K562 (cell line): ENCODE results near the gene NR1H2. TPM values are rescaled to one million over a fixed set of nuclear protein-coding genes. Genes with fewer than 3 reads are reported as not detected.

Source experiments
- ATAC-seq: fragments of 200-7000 bp; cut with Tn5 transposase; 3 replicates; pipeline ENCODE4 v1.9.1; 2020; ENCODE audit warnings: moderate library complexity
- Bru-seq: library from RNA; stranded (reverse); fragments of 400-500 nt; gene quantifications from one replicate; lab custom pipeline; 2021; lab: Mats Ljungman, UMichigan
- BruChase-seq, 2 experiments: library from RNA; stranded (reverse); fragments of 400-500 nt; gene quantifications; one replicate each; lab custom pipeline; 2021; lab: Mats Ljungman, UMichigan
- BruUV-seq: library from RNA; stranded (reverse); fragments of 400-500 nt; replicated peaks from 2 replicates; lab custom pipeline; 2021; lab: Mats Ljungman, UMichigan
- CTCF ChIA-PET: fragments of 300-600 bp; formaldehyde crosslinking; extraction: SDS; loops from one replicate; lab custom pipeline; 2021; ENCODE audit warnings: low intra/inter-chr PET ratio; lab: Yijun Ruan, JAX
- POLR2A ChIA-PET: fragments of 300-600, 350-650 bp; sonication (Branson Sonifier 250); formaldehyde crosslinking; extraction: SDS; loops from one replicate; lab custom pipeline; 2021; ENCODE audit warnings: antibody characterized with exemption, inconsistent platforms; lab: Yijun Ruan, JAX
- DNase-seq, 4 experiments: peaks; one replicate each; pipeline versions ENCODE4 v3.0.0 to v3.0.0-alpha.2; 2011 to 2018; ENCODE audit warnings: low spot score in 3 of 4, mixed read lengths in 3 of 4; ENCODE audit errors: extremely low read depth in 1 of 4
- FAIRE-seq: peaks from 2 replicates; lab custom pipeline; 2011; peaks lifted over from hg19 to GRCh38; lab: Jason Lieb, UNC
- H2AFZ ChIP-seq: 2 replicates; pipeline ENCODE4 v1.6.0; 2011; ENCODE audit warnings: low read depth, low read length, control low read depth, inconsistent platforms
- H3K27ac ChIP-seq: fragments of 200-600 bp; 3 replicates; pipeline ENCODE4 v1.8.0; 2011; ENCODE audit warnings: low read depth, mild to moderate bottlenecking, control low read depth, inconsistent platforms, low read length, moderate library complexity, mixed read lengths; ENCODE audit errors: extremely low read depth
- H3K27me3 ChIP-seq, 2 experiments: fragments of 300-600 bp in 1 of 2; 2 replicates in 1 of 2; 3 replicates in 1 of 2; pipeline versions ENCODE4 v1.6.0 to v1.8.0; 2011; ENCODE audit warnings: inconsistent platforms in 2 of 2, low read length in 2 of 2, mild to moderate bottlenecking in 1 of 2, mixed read lengths in 1 of 2, moderate library complexity in 1 of 2; ENCODE audit not compliant: control insufficient read depth in 2 of 2, insufficient read depth in 2 of 2
- H3K36me3 ChIP-seq: fragments of 300-600 bp; 3 replicates; pipeline ENCODE4 v1.8.0; 2011; ENCODE audit warnings: mild to moderate bottlenecking, low read length, inconsistent platforms; ENCODE audit not compliant: control insufficient read depth, insufficient read depth
- H3K4me1 ChIP-seq, 2 experiments: fragments of 200-600 bp in 1 of 2; replicated peaks in 1 of 2; 2 replicates in 1 of 2; 3 replicates in 1 of 2; pipeline versions ENCODE4 v1.5.1 to v1.8.0; 2011; ENCODE audit warnings: inconsistent platforms in 2 of 2, low read length in 2 of 2, mild to moderate bottlenecking in 1 of 2, mixed read lengths in 1 of 2, moderate library complexity in 1 of 2; ENCODE audit not compliant: control insufficient read depth in 2 of 2, insufficient read depth in 2 of 2
- H3K4me2 ChIP-seq: 2 replicates; pipeline ENCODE4 v1.6.1; 2011; ENCODE audit warnings: low read length, control low read depth, inconsistent platforms, mixed read lengths; ENCODE audit not compliant: insufficient read depth
- H3K4me3 ChIP-seq: fragments of 200-600 bp; sonication (generic), shearing (Covaris generic); 2 replicates; pipeline ENCODE4 v1.5.1; 2016; ENCODE audit warnings: control low read depth, inconsistent platforms
- H3K79me2 ChIP-seq: fragments of 200-600 bp; 3 replicates; pipeline ENCODE4 v1.8.0; 2011; ENCODE audit warnings: low read length, inconsistent platforms; ENCODE audit not compliant: control insufficient read depth, insufficient read depth
- H3K9ac ChIP-seq, 2 experiments: 2 replicates each; pipeline versions ENCODE4 v1.6.0 to v1.6.1; 2011; ENCODE audit warnings: low read depth in 2 of 2, low read length in 2 of 2, control low read depth in 1 of 2, inconsistent platforms in 1 of 2, mild to moderate bottlenecking in 1 of 2, mixed read lengths in 1 of 2; ENCODE audit not compliant: insufficient read depth in 1 of 2
- H3K9me1 ChIP-seq: one replicate; pipeline ENCODE4 v1.6.0; 2011; ENCODE audit warnings: inconsistent platforms, mild to moderate bottlenecking, low read length, moderate library complexity; ENCODE audit not compliant: control insufficient read depth, insufficient read depth
- H3K9me3 ChIP-seq: replicated peaks from 2 replicates; pipeline ENCODE4 v1.5.1; 2011; ENCODE audit warnings: low read depth, low read length, inconsistent platforms; ENCODE audit not compliant: control insufficient read depth, insufficient read depth
- H4K20me1 ChIP-seq: replicated peaks from 2 replicates; pipeline ENCODE4 v1.6.1; 2011; ENCODE audit warnings: low read length, inconsistent platforms, mixed read lengths; ENCODE audit not compliant: control insufficient read depth, insufficient read depth
- CEBPG ChIP-seq, 3 experiments: fragments of 200-800 bp in 1 of 3; sonication (Bioruptor generic) in 1 of 3; sonication (generic) in 1 of 3; formaldehyde crosslinking in 1 of 3; IDR thresholded peaks in 2 of 3; conservative IDR thresholded peaks in 1 of 3; 2 replicates each; pipeline versions ENCODE4 v1.6.1 to v1.8.0; 2016 to 2022; ENCODE audit warnings: missing compliant biosample characterization in 2 of 3, missing genetic modification characterization in 2 of 3, mild to moderate bottlenecking in 1 of 3, missing genetic modification reagents in 1 of 3
- EP300 ChIP-seq: IDR thresholded peaks from 2 replicates; pipeline ENCODE4 v1.6.1; 2012; ENCODE audit warnings: low read length, improper control_type of control experiment
- HOMEZ ChIP-seq: fragments of 250-450 bp; sonication (Bioruptor Pico); IDR thresholded peaks from 2 replicates; pipeline ENCODE4 v1.4.0; 2020; ENCODE audit warnings: mild to moderate bottlenecking, moderate library complexity
- LCOR ChIP-seq: sonication (generic); formaldehyde crosslinking; IDR thresholded peaks from 2 replicates; pipeline ENCODE4 v1.8.0; 2022; ENCODE audit warnings: mild to moderate bottlenecking, missing genetic modification reagents
- NCOA1 ChIP-seq: fragments of 450-650 bp; IDR thresholded peaks from 2 replicates; pipeline ENCODE4 v1.6.1; 2016; ENCODE audit warnings: low read depth
- NFRKB ChIP-seq: fragments of 450-650 bp; IDR thresholded peaks from 2 replicates; pipeline ENCODE4 v1.6.1; 2016; ENCODE audit warnings: low read depth
- SMAD1 ChIP-seq: fragments of 150-350 bp; IDR thresholded peaks from 2 replicates; pipeline ENCODE4 v1.6.1; 2014; ENCODE audit warnings: low read length, low read depth; ENCODE audit not compliant: partially characterized antibody
- SMARCB1 ChIP-seq: IDR thresholded peaks from 2 replicates; pipeline ENCODE4 v1.6.1; 2011; ENCODE audit warnings: improper control_type of control experiment, low read depth; ENCODE audit not compliant: insufficient read length
- SMARCC2 ChIP-seq: fragments of 450-650 bp; IDR thresholded peaks from 2 replicates; pipeline ENCODE4 v1.6.1; 2017; ENCODE audit warnings: antibody characterized with exemption, moderate library complexity, mild to moderate bottlenecking, low read depth
- TCF7L2 ChIP-seq: fragments of 150-350 bp; IDR thresholded peaks from 2 replicates; pipeline ENCODE4 v1.6.1; 2016; ENCODE audit warnings: low read depth, mild to moderate bottlenecking, low read length, moderate library complexity
- TEAD1 ChIP-seq, 2 experiments: fragments of 450-650 bp in 1 of 2; sonication (generic) in 1 of 2; formaldehyde crosslinking; IDR thresholded peaks; 2 replicates each; pipeline versions ENCODE4 v1.4.0 to v1.8.0; 2020 to 2022; ENCODE audit warnings: mild to moderate bottlenecking in 2 of 2, missing genetic modification reagents in 1 of 2
- ZBTB7A ChIP-seq: IDR thresholded peaks from 2 replicates; pipeline ENCODE4 v1.6.1; 2011; ENCODE audit warnings: low read depth, mild to moderate bottlenecking, low read length, moderate library complexity, borderline replicate concordance; ENCODE audit not compliant: control insufficient read depth
- ZEB2 ChIP-seq: fragments of 450-650 bp; IDR thresholded peaks from 2 replicates; pipeline ENCODE4 v1.6.1; 2016
- WGBS: fragments of 100-300 bp; shearing (Covaris generic); methylation state at CpG from one replicate; pipeline ENCODE4 v1.1.6; 2016; ENCODE audit warnings: low coverage, mixed read lengths; ENCODE audit not compliant: insufficient coverage; ENCODE audit errors: missing lambda C conversion rate; 5-methylcytosine and 5-hydroxymethylcytosine counted together
- in situ Hi-C: fragments of 300-500 bp; cut with MboI; formaldehyde crosslinking; loops from 4 replicates; pipeline ENCODE4 v1.15.0; 2018; ENCODE audit warnings: inconsistent platforms, mixed read lengths
- intact Hi-C: fragments of 100-400 bp; cut with micrococcal nuclease; formaldehyde crosslinking; loops from 2 replicates; pipeline ENCODE4 v1.14.2; 2022
- long read RNA-seq, 3 experiments: library from polyadenylated mRNA in 2 of 3; library from RNA in 1 of 3; unstranded in 2 of 3; stranded (forward) in 1 of 3; transcript quantifications; one replicate each; pipeline ENCODE4 v2.0.0, GENCODE V29; 2019 to 2022
- polyA minus RNA-seq, 3 experiments: library from RNA; depleted of rRNA, polyadenylated mRNA; stranded (reverse); fragments of >200 nt; gene quantifications; 2 replicates each; pipeline ENCODE4 v1.2.3, GENCODE V29; 2011
- polyA plus RNA-seq, 8 experiments: library from polyadenylated mRNA; depleted of rRNA in 4 of 8; stranded (reverse) in 5 of 8; unstranded in 3 of 8; fragments of >200 nt; fragmentation: Nextera tagmentation in 2 of 8; fragmentation: Illumina TruSeq in 1 of 8; extraction: Ambion mirVana in 2 of 8; extraction: Trizol in 1 of 8; gene quantifications; 2 replicates each; pipeline versions ENCODE4 v1.2.1 to v1.2.3, GENCODE V29; 2011 to 2014; ENCODE audit warnings: inconsistent platforms in 1 of 8, missing spikeins in 1 of 8
- total RNA-seq, 7 experiments: library from RNA; depleted of rRNA in 6 of 7; stranded (reverse); fragments of >200 nt in 6 of 7; fragmentation: Illumina TruSeq in 2 of 7; extraction: Trizol in 2 of 7; gene quantifications; 2 replicates each; pipeline versions ENCODE4 v1.2.1 to v1.2.3, GENCODE V29; 2011 to 2021; ENCODE audit warnings: low replicate concordance in 1 of 7

The NR1H2 gene
- 31.6 and 83.2 TPM in 2 replicates for total RNA-seq (2011; cell fraction: chromatin; rRNA removed; ENCODE audit: low replicate concordance)
- 66.3 and 72.5 TPM in 2 replicates for total RNA-seq (2011; cell fraction: nucleolus; rRNA removed)
- 41.0 and 45.6 TPM in 2 replicates for total RNA-seq (2011; cell fraction: nucleoplasm; rRNA removed)
- total RNA-seq (2014; rRNA removed) (51.4 and 68.1 TPM in 2 replicates), total RNA-seq (2014; rRNA removed; fragmentation: Illumina TruSeq; extraction: Trizol) (10.6 and 12.3 TPM in 2 replicates), total RNA-seq (2015; rRNA removed; fragmentation: Illumina TruSeq; extraction: Trizol) (32.9 and 35.0 TPM in 2 replicates), total RNA-seq (2021) (56.7 and 58.2 TPM in 2 replicates), polyA plus RNA-seq (2011; rRNA removed) (24.0 and 37.5 TPM in 2 replicates), polyA plus RNA-seq (2014; fragmentation: Illumina TruSeq; extraction: Trizol) (23.8 and 51.0 TPM in 2 replicates), polyA plus RNA-seq (2014; fragmentation: Nextera tagmentation; extraction: Ambion mirVana) (1 to 10 TPM in 1 of 2 experiments, under 1 TPM in 1; 0.11 to 1.5 TPM), polyA plus RNA-seq (2014; rRNA removed) (61.9 and 73.8 TPM in 2 replicates), polyA minus RNA-seq (2011; rRNA and poly(A)+ RNA removed) (12.7 and 17.8 TPM in 2 replicates), Bru-seq, nascent RNA (percentile 78 among the genes with signal in this experiment), BruChase-seq, experiment 1, labeled RNA remaining after a 2-hour chase (percentile 75 among the genes with signal in this experiment), BruChase-seq, experiment 2, labeled RNA remaining after a 6-hour chase (percentile 80 among the genes with signal in this experiment)
- polyA plus RNA-seq (2011; cell fraction: cytosol; rRNA removed) = 42.2 and 70.3 TPM in 2 replicates
- 71.7 and 110 TPM in 2 replicates for polyA plus RNA-seq (2011; cell fraction: nucleus; rRNA removed)
- polyA plus RNA-seq (2012) = 51.4 and 65.3 TPM in 2 replicates
- 15.7 and 17.4 TPM in 2 replicates for polyA minus RNA-seq (2011; cell fraction: cytosol; rRNA and poly(A)+ RNA removed)
- 28.8 and 37.7 TPM in 2 replicates for polyA minus RNA-seq (2011; cell fraction: nucleus; rRNA and poly(A)+ RNA removed)
- long read RNA-seq, experiment 1, transcript NR1H2-211 (10 exons, 1,830 nt) = minor isoform, 6 of 263 reads
- long read RNA-seq, experiment 1, transcript NR1H2-201 (10 exons, 1,998 nt) = major isoform, 112 of 263 reads
- long read RNA-seq, experiment 1, partial matches to known transcripts = 104 of 263 reads
- long read RNA-seq, experiment 1, other reads (novel, unspliced or antisense) = 37 of 263 reads
- long read RNA-seq, experiment 2, transcript NR1H2-201 (10 exons, 1,998 nt) = major isoform, 41 of 92 reads
- long read RNA-seq, experiment 2, partial matches to known transcripts = 35 of 92 reads
- long read RNA-seq, experiment 2, other reads (novel, unspliced or antisense) = 12 of 92 reads
- long read RNA-seq, experiment 3, transcript NR1H2-201 (10 exons, 1,998 nt) = major isoform, 28 of 46 reads
- long read RNA-seq, experiment 3, partial matches to known transcripts = 7 of 46 reads
- long read RNA-seq, experiment 3, other reads (novel, unspliced or antisense) = 9 of 46 reads

DNA sequence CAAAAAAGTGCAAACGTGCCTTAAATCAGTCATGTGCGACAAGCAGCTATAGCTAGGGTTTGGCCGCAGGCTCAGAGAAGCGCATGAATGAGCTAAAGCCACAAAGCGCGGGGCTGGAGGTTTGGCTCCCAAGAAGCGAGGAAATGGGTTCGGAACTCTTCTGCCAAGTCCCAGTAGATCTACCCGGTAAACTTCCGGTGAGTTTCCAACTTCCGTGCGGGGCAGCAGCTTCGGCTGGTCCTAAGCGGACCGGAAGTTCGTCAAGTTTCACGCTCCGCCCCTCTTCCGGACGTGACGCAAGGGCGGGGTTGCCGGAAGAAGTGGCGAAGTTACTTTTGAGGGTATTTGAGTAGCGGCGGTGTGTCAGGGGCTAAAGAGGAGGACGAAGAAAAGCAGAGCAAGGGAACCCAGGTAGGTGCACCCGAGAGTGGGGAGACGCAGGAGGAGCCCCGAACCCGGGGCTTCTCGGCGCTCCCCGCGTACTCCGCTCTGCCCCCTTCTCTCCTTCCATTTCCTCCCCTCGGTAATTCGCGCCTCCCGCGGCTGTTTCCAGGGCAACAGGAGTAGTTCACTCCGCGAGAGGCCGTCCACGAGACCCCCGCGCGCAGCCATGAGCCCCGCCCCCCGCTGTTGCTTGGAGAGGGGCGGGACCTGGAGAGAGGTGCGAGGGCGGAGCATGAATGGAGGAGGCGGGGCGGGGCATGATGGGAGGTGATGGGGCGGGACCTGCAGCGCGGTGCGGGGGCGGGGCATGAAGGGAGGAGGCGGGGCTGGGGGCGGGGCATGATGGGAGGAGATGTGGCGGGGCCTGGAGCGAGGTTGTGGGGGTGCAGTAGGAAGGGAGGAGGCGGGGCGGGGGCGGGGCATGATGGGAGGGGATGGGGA lies at the start of gene NR1H2:
Gene NR1H2 (plus strand): TSS at position 292 of the 885 bp plus-strand sequence. CDS start 1,149 bp downstream, outside the sequence.
- peak; percentile 83 to 99 (median 90) for DNase-seq
- in situ Hi-C loops = no loop called here
- intact Hi-C loops = loop anchor here (5.0 kb wide), 1 partner anchor 281 kb away; no protein-coding TSS in a partner anchor
- H3K4me1 ChIP-seq = peaks cover 34 to 55% of the 10 kb centered on the region in 2 experiments
- no peaks in the 10 kb centered on the region for H3K9me3 ChIP-seq
- peak within 1 kb of the TSS; percentile 96 to 100 for H3K9ac ChIP-seq
- H3K4me3 ChIP-seq = peak within 1 kb of the TSS; percentile 85
- ATAC-seq = peak; percentile 77
- H3K9me1 ChIP-seq = no peaks in the 10 kb centered on the region
- FAIRE-seq = peak; percentile 97
- peaks cover 29% of the 10 kb centered on the region for H3K79me2 ChIP-seq
- no peaks in the 10 kb centered on the region for H3K27me3 ChIP-seq
- H3K36me3 ChIP-seq = peaks cover 41% of the 10 kb centered on the region; the same call in 2 of the 3 replicates
- no TSS peak for BruUV-seq
- H2AFZ ChIP-seq = peak within 1 kb of the TSS; percentile 54
- H3K4me2 ChIP-seq = peak within 1 kb of the TSS; percentile 86
- POLR2A ChIA-PET = interaction anchor here (0.6 to 3.7 kb wide), 13 partner anchors 8 to 1621 kb away, joined by 3 to 29 read pairs (median 4); partner anchors contain the start of genes NAPSA and POLD1
- peaks cover 2% of the 10 kb centered on the region for H4K20me1 ChIP-seq
- WGBS = under 1% methylated on average over 41 of the region's 67 CpGs
- H3K27ac ChIP-seq = peak within 1 kb of the TSS; percentile 100
- CTCF ChIA-PET = no interaction called here
- TF ChIP-seq ZBTB7A = peak; percentile 63
- peak; percentile 61; the same call in 1 of the 2 replicates for TF ChIP-seq LCOR (CRISPR knock-in tag)
- peak; percentile 59 for TF ChIP-seq NFRKB
- peak; percentile 99 for TF ChIP-seq NCOA1
- peak; percentile 64 for TF ChIP-seq EP300
- no peak for TF ChIP-seq SMARCB1
- TF ChIP-seq SMAD1 = peak; percentile 75
- TF ChIP-seq ZEB2 = peak; percentile 98
- TF ChIP-seq SMARCC2 = no peak
- TF ChIP-seq TCF7L2 = 0 out of 2 replicates have a peak, but pooled peaks have one; percentile 44
- TF ChIP-seq CEBPG (CRISPR knock-in tag; IDR thresholded peaks at IDR 0.05) = peak; percentile 86
- TF ChIP-seq CEBPG (tag; conservative IDR thresholded peaks at IDR 0.05 in 1 of 2, IDR thresholded peaks at IDR 0.05 in 1 of 2) = peak in 1 of 2 experiments; percentile 69; a peak in 2 of 4 replicates
- peak; percentile 4 to 61; a peak in 2 of 4 replicates for TF ChIP-seq TEAD1 (CRISPR knock-in tag; IDR thresholded peaks at IDR 0.05)
- TF ChIP-seq HOMEZ = 0 out of 2 replicates have a peak, but pooled peaks have one; percentile 27
